HG03432 (cell line): ENCODE measurements around the gene FOXL3.

Experiments used
- ATAC-seq: cut with Tn5 transposase; IDR thresholded peaks from one replicate; pipeline ENCODE4 v1.9.1; 2021; ENCODE audit warnings: mild to moderate bottlenecking, moderate library complexity; ENCODE audit not compliant: unreplicated experiment

The FOXL3 gene

DNA sequence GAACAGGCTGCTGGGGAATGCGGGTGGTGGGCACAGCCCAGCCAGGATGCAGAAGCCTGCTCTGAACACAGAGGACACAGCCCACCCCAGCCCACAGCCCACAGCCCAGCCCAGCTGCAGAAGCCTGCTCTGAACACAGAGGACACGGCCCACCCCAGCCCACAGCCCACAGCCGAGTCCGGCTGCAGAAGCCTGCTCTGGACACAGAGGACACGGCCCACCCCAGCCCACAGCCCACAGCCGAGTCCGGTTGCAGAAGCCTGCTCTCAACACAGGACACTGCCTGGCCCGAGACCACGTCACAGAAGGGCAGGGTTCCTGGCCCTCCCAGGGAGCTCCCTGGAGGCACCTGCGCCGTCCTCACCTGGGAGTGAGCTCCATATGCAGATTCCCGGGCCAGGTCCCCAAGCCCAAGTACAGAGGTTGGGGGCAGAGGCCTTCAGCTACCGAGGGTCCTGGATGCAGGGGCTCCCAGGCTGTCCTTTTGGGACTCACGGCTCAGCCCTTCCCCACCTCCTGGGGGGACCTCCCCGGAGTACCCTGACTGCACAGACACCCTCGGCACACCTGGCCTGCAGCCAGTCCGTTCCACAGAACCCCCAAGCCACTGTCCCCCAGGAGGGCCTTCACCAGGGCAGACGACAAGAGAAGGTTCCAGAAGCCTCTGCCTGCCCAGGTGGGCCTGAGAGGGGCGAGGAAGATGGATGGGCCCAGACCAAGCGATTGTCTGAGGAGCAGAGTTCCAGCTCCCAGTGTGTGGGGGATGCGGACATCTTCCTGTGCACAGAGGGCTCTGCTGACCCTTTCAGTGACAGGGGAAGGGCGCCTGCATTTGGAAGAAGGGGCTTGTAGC lies 23.7 kb upstream of the FOXL3 start:
- no peak for ATAC-seq

DNA sequence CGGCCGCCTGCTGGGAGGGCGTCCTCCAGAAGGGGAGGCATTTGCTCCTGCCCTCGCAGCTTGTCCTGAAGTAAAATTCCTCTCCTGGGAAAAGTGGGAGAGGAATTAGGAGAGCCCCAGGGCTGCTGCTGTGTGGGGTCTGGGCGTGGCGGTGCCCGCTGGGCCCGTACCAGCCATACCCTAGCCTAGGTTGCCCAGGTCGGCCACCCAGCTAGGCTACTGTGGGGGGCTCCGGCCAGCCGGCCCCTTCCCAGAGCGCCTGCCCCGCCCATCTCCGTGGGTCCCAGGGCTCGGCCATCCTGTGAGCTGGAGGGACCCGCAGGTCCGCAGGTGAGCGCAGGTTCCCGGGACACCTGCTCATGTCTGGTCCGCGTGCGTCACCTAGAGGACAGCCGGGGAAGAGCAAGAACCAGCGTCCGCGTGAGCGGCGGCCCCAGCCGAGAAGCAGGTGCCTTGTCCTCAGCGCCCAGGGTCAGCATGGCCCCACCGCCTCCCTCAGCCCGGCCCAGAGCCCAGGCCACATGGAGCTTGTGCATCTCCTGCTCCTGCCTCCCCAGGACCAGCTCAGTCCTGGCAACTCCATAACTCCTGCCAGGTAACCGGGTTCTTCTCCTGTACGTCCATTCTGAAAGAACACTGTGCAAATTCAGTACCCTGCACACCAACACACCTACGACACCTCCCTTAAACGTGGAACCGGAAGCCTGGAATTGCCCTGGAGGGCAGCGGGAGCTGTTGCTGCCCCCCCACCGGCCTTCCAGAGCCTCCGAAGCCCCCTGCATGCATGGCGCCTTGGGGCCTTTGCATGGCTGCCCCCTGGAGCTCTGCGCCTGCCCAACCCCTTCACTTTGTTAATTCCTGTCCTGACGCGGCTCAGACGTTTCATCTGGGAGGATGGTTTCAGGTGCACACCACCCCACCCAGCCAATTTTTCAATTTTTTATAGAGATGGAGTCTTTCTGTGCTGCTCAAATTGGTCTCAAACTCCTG lies 22.8 kb upstream of the FOXL3 start:
- no peak for ATAC-seq

- ATAC-seq: no peak
These were observed 21.0 kb upstream of the FOXL3 start for GRCh38 chr7:268991-269390.

GRCh38 chr7:269721-270120 lies 20.2 kb upstream of the FOXL3 start:
- ATAC-seq: no peak

DNA sequence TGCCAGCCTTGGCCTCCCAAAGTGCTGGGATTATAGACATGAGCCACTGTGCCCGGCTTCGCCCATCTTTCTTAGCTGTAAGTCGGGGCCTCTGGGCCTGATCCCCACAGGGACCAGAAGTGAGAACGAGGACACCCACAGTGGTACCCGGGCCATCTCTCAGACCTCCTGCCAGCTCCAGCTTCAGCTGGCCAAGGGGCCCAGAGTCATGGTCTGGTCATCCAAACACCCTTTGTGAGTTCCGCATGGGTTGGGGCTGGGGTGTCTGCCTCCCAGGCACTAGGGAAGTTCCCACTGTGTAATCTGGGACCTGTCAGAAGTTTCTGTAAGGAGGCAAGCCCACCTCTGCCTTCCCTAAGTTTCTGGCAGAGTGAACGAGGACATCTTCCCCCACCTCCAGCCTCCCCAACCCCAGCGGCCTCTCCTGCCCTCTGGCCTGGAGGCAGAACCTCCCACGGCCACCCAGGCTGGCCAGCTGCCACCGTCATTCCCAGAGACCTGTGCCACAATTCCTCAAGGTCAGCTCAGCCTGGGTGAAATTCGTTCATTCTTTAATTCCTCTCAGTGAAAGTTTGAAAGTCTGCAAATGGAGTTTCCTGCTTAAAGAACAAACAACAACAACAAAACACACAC lies 19.5 kb upstream of the FOXL3 start:
- ATAC-seq: no peak

DNA sequence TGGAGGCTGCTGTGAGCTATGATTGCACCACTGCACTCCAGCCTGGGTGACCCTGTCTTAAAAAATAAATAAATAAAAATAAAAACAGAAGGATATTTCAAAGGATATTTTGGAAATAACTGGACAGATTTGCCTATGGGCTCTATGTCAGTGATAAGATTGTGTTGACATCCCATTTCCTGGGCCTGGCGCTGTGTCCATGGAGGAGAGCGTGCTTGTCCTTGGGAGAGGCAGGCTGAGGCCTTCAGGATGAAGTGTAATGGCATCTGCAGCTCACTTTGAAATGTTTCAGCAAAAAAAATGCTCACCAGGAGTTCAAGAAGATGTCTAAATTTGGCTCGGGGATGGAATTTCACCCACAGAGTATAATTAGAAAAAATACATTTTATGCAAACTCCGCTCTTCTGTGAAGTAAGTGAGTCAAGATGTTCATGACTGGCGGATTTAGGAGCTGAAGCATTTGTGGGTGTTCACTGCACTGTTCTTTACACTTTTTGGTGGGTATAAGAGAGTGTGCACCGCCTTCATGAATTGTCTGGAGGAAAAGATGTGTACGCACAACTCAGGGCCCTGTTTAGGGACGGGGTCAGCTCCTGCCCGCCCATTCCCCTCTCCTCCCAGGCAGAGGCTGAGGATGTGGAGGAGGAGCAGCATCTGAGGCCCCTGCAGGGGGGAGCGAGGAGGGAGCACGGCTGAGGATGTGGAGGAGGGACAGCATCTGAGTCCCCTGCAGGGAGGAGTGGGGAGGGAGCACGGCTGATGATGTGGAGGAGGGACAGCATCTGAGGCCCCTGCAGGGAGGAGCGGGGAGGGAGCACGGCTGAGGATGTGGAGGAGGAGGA lies 18.5 kb upstream of the FOXL3 start:
- no peak for ATAC-seq

DNA sequence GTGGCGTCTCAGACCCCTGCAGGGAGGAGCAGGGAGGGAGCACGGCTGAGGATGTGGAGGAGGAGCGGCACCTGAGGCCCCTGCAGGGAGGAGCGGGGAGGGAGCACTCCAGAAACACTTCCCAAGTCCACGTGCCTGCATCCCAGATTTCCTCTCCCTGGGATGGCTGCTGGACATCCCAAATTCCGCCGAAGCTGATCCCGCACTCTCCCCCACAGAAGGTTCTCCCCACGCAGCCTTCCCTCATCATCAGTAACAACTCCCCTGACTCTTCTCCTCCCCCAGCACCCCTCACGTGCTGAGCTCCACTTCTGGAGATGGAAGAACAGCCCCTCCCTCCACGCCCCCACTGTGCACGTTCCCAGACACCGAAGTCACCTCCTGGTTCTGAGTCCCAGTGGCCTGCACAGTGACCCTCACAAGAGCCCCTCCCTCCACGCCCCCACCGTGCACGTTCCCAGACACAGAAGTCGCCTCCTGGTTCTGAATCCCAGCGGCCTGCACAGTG lies 17.8 kb upstream of the FOXL3 start:
- ATAC-seq: no peak

DNA sequence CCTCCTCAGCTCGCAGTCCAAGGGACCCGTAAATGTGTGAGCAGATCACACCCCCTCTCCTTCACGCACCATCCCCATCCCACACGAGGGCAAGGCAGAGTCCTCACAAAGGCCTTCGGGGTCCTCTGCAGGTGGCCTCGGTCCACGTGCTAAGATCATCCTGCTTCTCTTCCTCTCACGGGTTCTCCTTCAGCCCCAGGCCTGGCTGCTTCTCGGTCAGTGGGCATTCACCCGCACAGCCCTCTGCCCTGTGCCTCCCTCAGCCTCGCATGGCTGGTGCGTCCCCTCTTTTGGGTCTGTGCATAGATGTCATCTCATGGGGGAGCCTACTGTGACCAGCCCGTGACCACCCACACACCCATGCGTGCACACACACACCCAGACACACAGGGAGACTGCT lies 17.3 kb upstream of the FOXL3 start:
- no peak for ATAC-seq

DNA sequence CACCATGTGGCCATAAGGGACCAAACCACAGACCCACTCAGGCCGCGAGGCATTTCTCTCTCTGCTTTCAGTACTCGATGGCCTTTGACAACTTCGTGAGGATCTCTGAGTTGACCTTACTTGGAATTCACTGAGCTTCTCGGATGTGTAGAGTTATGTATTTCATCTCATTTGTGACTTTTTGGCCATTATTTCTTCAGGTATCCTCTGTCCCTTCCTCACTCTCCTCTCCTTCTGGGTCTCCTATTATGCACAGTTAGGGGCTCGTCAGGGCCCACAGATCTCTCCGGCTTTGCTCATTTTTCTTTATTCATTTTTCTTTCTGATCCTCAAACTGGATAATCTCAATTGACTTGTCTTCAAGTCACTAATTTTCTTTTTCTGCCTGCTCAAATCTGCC lies 16.6 kb upstream of the FOXL3 start:
- no peak for ATAC-seq

GRCh38 chr7:274266-274665 lies 15.7 kb upstream of the FOXL3 start:
- ATAC-seq: no peak

- ATAC-seq: no peak
These were observed 13.6 kb upstream of the FOXL3 start for GRCh38 chr7:276230-276835.

DNA sequence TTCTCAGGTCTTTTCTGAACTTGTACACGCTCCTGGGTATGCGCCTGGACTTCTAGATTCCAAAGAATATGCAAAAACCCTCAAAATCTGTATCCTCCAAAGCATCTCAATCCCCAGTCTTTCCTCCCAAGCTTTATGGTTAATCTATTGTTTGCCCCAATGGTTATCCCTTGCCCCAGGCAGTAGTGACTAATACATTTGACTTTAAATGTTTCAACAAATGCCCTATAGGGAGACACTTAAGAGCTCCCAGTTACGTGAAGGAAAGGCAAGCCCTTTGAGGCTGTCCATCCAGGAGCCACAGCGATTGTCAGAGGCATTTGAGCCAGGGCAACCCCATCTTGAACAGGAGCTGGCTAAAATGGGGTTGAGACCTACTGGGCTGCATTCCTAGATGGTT lies 12.7 kb upstream of the FOXL3 start:
- no peak for ATAC-seq

DNA sequence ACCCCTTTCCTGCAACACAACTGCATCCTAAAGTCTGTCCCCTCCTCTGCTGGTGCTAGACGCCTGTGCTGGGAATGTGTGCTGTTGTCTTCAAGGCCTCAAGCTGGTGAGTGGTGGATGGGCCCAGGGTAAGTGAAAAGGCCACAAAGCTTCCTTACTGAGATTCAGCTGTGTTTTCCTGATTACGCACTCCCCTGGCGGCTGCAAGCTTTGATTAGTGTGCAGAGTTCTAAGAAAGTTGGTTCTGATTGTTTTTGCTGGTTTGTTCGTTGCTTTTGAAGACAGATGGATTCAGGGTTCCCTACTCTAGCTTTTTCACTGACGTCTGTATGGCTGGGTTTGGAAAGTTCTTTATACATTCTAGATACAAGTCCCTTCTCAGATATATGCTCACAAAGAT lies 11.9 kb upstream of the FOXL3 start:
- ATAC-seq: no peak

GRCh38 chr7:279821-280220 lies 10.1 kb upstream of the FOXL3 start:
- ATAC-seq: no peak

DNA sequence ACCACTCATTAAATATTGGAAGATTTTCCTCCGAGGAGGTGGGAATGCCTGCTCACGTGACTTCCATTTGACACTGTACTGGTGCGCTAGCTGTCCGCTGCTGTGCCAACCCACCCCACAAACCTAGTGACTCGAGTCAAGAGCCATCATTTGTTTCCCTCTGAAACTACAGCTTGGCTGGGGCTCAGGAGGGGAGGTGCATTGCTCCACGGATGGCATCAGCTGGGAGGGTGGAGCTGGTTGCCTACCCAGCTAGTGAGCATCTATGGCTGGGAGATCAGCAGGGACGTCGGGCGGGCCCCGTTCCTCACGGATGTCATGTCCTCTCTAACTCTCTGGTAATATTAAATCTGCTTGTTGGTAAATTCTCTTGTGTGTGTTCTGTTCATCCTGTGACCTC lies 9.5 kb upstream of the FOXL3 start:
- ATAC-seq: no peak

DNA sequence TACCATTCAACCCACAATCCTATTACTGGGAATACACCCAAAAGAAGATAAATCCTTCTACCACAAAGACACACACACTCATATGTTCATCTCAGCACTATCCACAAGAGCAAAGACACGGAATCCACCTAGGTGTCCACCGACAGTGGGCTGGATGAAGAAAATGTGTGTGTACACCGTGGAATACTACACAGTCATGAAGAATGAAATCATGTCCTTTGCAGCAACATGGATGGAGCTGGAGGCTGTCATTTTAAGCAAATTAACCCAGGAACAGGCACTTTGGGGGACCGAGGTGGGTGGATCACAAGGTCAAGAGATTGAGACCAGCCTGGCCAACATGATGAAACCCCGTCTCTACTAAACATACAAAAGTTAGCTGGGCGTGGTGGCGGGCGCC lies 8.3 kb upstream of the FOXL3 start:
- no peak for ATAC-seq

- ATAC-seq: no peak
These were observed 7.3 kb upstream of the FOXL3 start for GRCh38 chr7:282621-283020.

- no peak for ATAC-seq
These were observed 4.9 kb upstream of the FOXL3 start for GRCh38 chr7:284762-285722.

DNA sequence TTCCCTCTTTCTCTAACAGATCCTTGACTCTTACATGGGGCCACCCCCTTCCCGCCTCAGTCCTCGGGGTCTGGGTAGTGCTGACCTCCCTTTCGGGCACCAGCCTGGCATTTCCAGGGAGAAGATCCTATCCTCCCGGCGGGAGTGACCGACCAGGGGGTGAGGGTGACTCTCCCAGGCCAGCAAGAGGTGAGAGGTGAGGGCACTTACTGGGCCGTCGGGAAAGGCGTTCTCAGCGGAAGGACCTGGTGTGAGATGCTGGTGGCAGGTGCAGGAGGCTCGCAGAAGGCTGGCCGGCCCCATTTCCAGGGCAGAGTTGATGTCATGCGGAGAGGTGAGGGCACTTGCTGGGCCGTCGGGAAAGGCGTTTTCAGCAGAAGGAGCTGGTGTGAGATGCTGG lies 4.2 kb upstream of the FOXL3 start:
- no peak for ATAC-seq
